Right lobe of liver (tissue), 4 donors: Measurements from ENCODE around the gene ELFN1.

Experiments used
- CTCF ChIP-seq, 4 donors: fragments of 200-600 bp in 3 of 4; fragments of 450-650 bp in 1 of 4; IDR thresholded peaks; one replicate each; pipeline versions ENCODE4 v1.5.1 to v1.8.0; 2016 to 2022; ENCODE audit warnings: antibody characterized with exemption in 4 of 4, mild to moderate bottlenecking in 2 of 4
- POLR2A ChIP-seq: fragments of 450-650 bp; IDR thresholded peaks from one replicate; pipeline ENCODE4 v1.6.1; 2017; ENCODE audit warnings: antibody characterized with exemption, mild to moderate bottlenecking
- donor health status: DM: no; HTN: no; CAD: no.
- donor health status: DM: no; HTN: no; CAD: no.
- donor health status: DM: no; HTN: yes; CAD: no.

- TF ChIP-seq CTCF (IDR thresholded peaks at IDR 0.05) (no peak), POLR2A (no peak)
Observed at GRCh38 chr7:1669064-1669951, 769 bp upstream of the ELFN1 start.
